Colonic mucosa (tissue), 4 donors: ENCODE data around the gene KIAA0513. TPM values are rescaled to one million over a fixed set of nuclear protein-coding genes. Genes with fewer than 3 reads are reported as not detected.
"Not testable (repeated sequence)": the region's sequence is repeated elsewhere in the genome, so short reads cannot be mapped to it uniquely, and the experiment has no call there.

Source experiments
- DNase-seq: peaks from one replicate; pipeline ENCODE4 v3.0.0-alpha.2; 2020
- H3K27ac ChIP-seq: fragments of 200-600 bp; one replicate; pipeline ENCODE4 v1.8.0; 2021
- H3K27me3 ChIP-seq: fragments of 200-600 bp; one replicate; pipeline ENCODE4 v1.8.0; 2021
- H3K36me3 ChIP-seq: fragments of 200-600 bp; one replicate; pipeline ENCODE4 v1.8.0; 2021
- H3K4me1 ChIP-seq: fragments of 200-600 bp; one replicate; pipeline ENCODE4 v1.8.0; 2021; ENCODE audit warnings: mild to moderate bottlenecking
- H3K4me3 ChIP-seq: fragments of 200-600 bp; one replicate; pipeline ENCODE4 v1.8.0; 2021
- H3K9ac ChIP-seq, 2 donors: one replicate each; pipeline ENCODE4 v1.7.0; 2013; ENCODE audit warnings: control low read depth in 2 of 2, low read depth in 2 of 2, low read length in 2 of 2
- H3K9me3 ChIP-seq: fragments of 200-600 bp; one replicate; pipeline ENCODE4 v1.8.0; 2021
- CTCF ChIP-seq: fragments of 200-600 bp; IDR thresholded peaks from one replicate; pipeline ENCODE4 v1.8.0; 2022; ENCODE audit warnings: antibody characterized with exemption, mild to moderate bottlenecking
- intact Hi-C: fragments of 100-400 bp; cut with DNase I; formaldehyde crosslinking; loops from one replicate; pipeline ENCODE4 v1.14.1; 2022
- total RNA-seq, 2 donors: library from RNA; stranded (reverse); fragmentation: NEBNext Ultra II Directional in 1 of 2; extraction: Animal tissue kit (Norgen Biotek cat#: 25700) in 1 of 2; gene quantifications; one replicate each; pipeline ENCODE4 v1.2.1, GENCODE V29; 2021
- donor health status: healthy.
- donor health status: DM: no; HTN: no; CAD: no.
- donor health status: DM: no; HTN: no; CAD: no.

The KIAA0513 gene
- total RNA-seq, 2 donors from 2014 or later = 17.7 to 22.8 TPM

DNA sequence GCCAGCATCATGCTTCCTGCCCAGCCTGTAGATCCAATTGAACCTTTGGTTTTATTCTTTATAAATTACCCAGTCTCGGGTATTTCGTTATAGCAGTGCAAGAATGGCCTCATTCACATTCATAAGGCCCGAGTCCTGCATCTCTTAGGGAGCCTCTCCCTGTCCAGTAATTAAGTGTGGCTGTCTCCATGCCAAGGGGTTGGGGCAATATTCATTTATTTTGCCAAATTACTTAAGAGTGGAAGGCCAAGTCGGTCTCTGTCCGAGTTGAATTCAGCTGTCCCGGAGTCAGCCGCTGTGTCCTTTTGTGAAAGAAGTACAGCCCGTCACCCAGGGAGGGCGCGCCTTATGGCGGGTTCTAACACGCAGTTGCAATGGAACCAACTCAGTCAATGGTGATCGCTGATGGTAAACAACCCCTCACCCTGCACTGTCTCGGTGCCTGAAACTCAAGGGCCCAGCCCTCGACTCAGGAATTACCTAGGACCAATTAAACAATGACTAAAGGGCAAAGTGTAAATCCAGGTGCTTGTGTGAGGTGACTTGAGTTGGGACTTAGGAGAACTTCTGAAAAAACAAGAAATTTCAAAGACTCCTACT, 22.2 kb downstream of the KIAA0513 start:
- Histone ChIP-seq H3K9ac (no peak overlapping the region), H3K4me1 (peaks cover 7% of the 10 kb centered on the region), H3K27ac (no peak overlapping the region), H3K27me3 (no peaks in the 10 kb centered on the region), H3K4me3 (no peak overlapping the region), H3K9me3 (no peaks in the 10 kb centered on the region), H3K36me3 (no peaks in the 10 kb centered on the region)
- DNase-seq = peak; percentile 40
- no peak for TF ChIP-seq CTCF
- intact Hi-C loops = no loop called here

- H3K36me3 ChIP-seq = no peaks in the 10 kb centered on the region
- H3K9me3 ChIP-seq = no peaks in the 10 kb centered on the region
- peaks cover 14% of the 10 kb centered on the region for H3K4me1 ChIP-seq
- H3K4me3 ChIP-seq = no peak overlapping the region
- H3K27ac ChIP-seq = no peak overlapping the region
- TF ChIP-seq CTCF = no peak
- H3K9ac ChIP-seq = peak overlapping the region in 1 of 2 donors; percentile 19
- H3K27me3 ChIP-seq = no peaks in the 10 kb centered on the region
- DNase-seq = no peak
- intact Hi-C loops = no loop called here
These were observed 23.5 kb downstream of the KIAA0513 start for GRCh38 chr16:85051067-85051581.

GRCh38 chr16:85051683-85052082, 24.1 kb downstream of the KIAA0513 start:
- H3K4me3 ChIP-seq = no peak overlapping the region
- no peaks in the 10 kb centered on the region for H3K9me3 ChIP-seq
- no peaks in the 10 kb centered on the region for H3K36me3 ChIP-seq
- DNase-seq = no peak
- H3K27me3 ChIP-seq = no peaks in the 10 kb centered on the region
- no peak for TF ChIP-seq CTCF
- no peak overlapping the region for H3K27ac ChIP-seq
- peaks cover 15% of the 10 kb centered on the region for H3K4me1 ChIP-seq
- intact Hi-C loops = no loop called here
- H3K9ac ChIP-seq = peak overlapping the region in 1 of 2 donors; percentile 19

DNA sequence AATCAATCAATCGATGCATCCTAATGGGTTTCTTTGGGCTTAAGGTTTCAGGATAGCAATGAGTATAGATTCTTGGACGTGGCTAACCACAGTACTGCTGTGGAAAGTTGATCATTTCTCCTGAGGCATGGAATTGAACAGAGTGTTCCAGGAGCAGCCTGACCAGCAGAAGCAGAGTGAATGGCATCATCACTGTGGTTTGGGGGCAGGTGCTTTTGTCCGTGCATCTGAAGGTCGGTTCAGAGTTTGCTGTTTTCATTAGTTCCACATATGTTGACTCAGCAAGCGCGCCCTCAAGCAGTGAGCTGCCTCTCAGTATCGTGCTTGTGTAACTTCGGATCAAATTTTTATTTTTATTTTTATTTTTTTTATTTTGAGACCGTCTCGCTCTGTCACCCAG, 24.9 kb downstream of the KIAA0513 start:
- TF ChIP-seq CTCF = no peak
- no peak for DNase-seq
- no peaks in the 10 kb centered on the region for H3K9me3 ChIP-seq
- no peaks in the 10 kb centered on the region for H3K36me3 ChIP-seq
- no peak overlapping the region for H3K4me3 ChIP-seq
- no peak overlapping the region for H3K9ac ChIP-seq
- no peaks in the 10 kb centered on the region for H3K27me3 ChIP-seq
- intact Hi-C loops = no loop called here
- peaks cover 16% of the 10 kb centered on the region for H3K4me1 ChIP-seq
- no peak overlapping the region for H3K27ac ChIP-seq

DNA sequence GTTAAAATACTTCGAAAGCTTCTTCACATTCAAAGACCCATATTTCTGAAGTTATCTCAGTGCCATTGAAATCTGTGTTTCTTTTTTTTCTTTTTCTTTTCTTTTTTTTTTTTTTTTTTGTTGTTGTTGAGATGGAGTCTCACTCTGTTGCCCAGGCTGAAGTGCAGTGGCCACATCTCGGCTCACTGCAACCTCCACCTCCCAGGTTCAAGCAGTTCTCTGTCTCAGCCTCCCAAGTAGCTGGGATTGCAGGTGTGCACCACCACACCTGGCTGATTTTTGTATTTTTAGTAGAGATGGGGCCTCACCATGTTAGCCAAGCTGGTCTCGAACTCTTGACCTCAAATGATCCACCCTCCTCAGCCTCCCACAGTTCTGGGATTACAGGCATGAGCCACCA, 26.7 kb downstream of the KIAA0513 start:
- H3K27ac ChIP-seq, H3K9ac ChIP-seq, H3K4me3 ChIP-seq, H3K36me3 ChIP-seq, DNase-seq, intact Hi-C loops, H3K27me3 ChIP-seq, H3K9me3 ChIP-seq: not testable (repeated sequence)
- peaks cover 14% of the 10 kb centered on the region for H3K4me1 ChIP-seq

DNA sequence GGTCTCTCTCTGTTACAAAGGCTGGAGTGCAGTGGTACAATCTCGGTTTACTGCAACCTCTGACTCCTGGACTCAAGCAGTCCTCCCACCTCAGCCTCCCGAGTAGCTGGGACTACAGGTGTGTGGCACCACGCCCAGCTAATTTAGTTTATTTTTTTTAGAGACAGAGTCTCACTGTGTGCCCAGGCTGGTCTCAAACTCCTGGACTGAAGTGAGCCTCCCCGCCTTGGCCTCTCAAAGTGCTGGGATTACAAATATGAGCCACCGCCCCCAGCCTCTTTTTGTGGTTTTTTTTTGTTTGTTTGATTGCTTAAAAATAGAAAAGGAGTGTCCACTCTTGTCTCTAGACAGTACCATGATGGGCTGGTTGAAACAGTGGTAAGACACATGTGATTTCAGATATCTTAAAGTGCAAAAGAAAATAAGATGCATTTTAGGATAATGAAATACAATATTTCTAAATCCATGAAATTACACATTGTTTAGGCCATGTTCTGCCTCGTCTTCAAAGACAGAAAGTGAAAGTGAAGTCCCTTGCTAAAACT, 27.4 kb downstream of the KIAA0513 start:
- TF ChIP-seq CTCF = no peak
- H3K36me3 ChIP-seq = no peaks in the 10 kb centered on the region
- H3K27me3 ChIP-seq = no peaks in the 10 kb centered on the region
- H3K27ac ChIP-seq = peak overlapping the region; percentile 80
- intact Hi-C loops = no loop called here
- no peaks in the 10 kb centered on the region for H3K9me3 ChIP-seq
- peak overlapping the region; percentile 4 for H3K4me3 ChIP-seq
- peaks cover 14% of the 10 kb centered on the region for H3K4me1 ChIP-seq
- peak overlapping the region in 1 of 2 donors; percentile 68 for H3K9ac ChIP-seq
- no peak for DNase-seq
